ENCODE measurements around the gene MUC5B.
"Not testable (repeated sequence)": the region's sequence is repeated elsewhere in the genome, so short reads cannot be mapped to it uniquely, and the experiment has no call there.

MUC5B gene

GRCh38 chr11:1222491-1223345 lies at the start of gene MUC5B:
Gene MUC5B, plus strand, starts transcription at chr11:1223066. Its CDS starts 58 bp downstream, at chr11:1223124.
- DNase-seq = no peak

- DNase-seq = not testable (repeated sequence)
These were observed 49.5 kb upstream of the MUC5B start for GRCh38 chr11:1173396-1173795.

- DNase-seq = no peak
These were observed 48.2 kb upstream of the MUC5B start for GRCh38 chr11:1174441-1175370.

- DNase-seq = no peak
These were observed 47.2 kb upstream of the MUC5B start for GRCh38 chr11:1175461-1176223.

- no peak for DNase-seq
These were observed 46.4 kb upstream of the MUC5B start for GRCh38 chr11:1176224-1177019.

GRCh38 chr11:1177020-1177770 lies 45.7 kb upstream of the MUC5B start:
- no peak for DNase-seq

- DNase-seq = no peak
These were observed 45.1 kb upstream of the MUC5B start for GRCh38 chr11:1177771-1178090.

GRCh38 chr11:1178201-1178885 lies 44.5 kb upstream of the MUC5B start:
- DNase-seq = no peak

- no peak for DNase-seq
These were observed 44.0 kb upstream of the MUC5B start for GRCh38 chr11:1178906-1179305.

GRCh38 chr11:1179641-1180040 lies 43.2 kb upstream of the MUC5B start:
- DNase-seq = no peak

GRCh38 chr11:1180171-1180570 lies 42.7 kb upstream of the MUC5B start:
- DNase-seq = no peak

- DNase-seq = no peak
These were observed 41.9 kb upstream of the MUC5B start for GRCh38 chr11:1180947-1181391.

GRCh38 chr11:1181420-1181819 lies 41.4 kb upstream of the MUC5B start:
- DNase-seq = no peak

GRCh38 chr11:1181853-1182535 lies 40.9 kb upstream of the MUC5B start:
- DNase-seq = no peak

- not testable (repeated sequence) for DNase-seq
These were observed 38.7 kb upstream of the MUC5B start for GRCh38 chr11:1184139-1184538.

- DNase-seq = not testable (repeated sequence)
These were observed 34.3 kb upstream of the MUC5B start for GRCh38 chr11:1188451-1189130.

GRCh38 chr11:1189816-1190215 lies 33.0 kb upstream of the MUC5B start:
- DNase-seq = not testable (repeated sequence)

- DNase-seq = not testable (repeated sequence)
These were observed 30.9 kb upstream of the MUC5B start for GRCh38 chr11:1191786-1192470.

Data from C1 segment of cervical spinal cord (tissue), 14 donors.